ENCODE measurements around the gene OR9G4. TPM values are rescaled to one million over a fixed set of nuclear protein-coding genes. Genes with fewer than 3 reads are reported as not detected.

Gene OR9G4
- total RNA-seq, 2 donors from 2014 or later: not detected

GRCh38 chr11:56700242-56700913 is 48.1 kb downstream of the OR9G4 start:
- H3K27ac ChIP-seq: no peak overlapping the region
- TF ChIP-seq CTCF (IDR thresholded peaks at IDR 0.05): no peak
- H3K27me3 ChIP-seq (replicated peaks; ENCODE audit: insufficient read depth): no peaks in the 10 kb centered on the region
- no peaks in the 10 kb centered on the region for H3K36me3 ChIP-seq
- no peaks in the 10 kb centered on the region for H3K4me1 ChIP-seq (ENCODE audit: control insufficient read depth in 1 of 2, low read depth in 2 of 2)
- ATAC-seq (ENCODE audit: insufficient number of reproducible peaks, low FRiP score, low read depth) (no peak), DNase-seq (ENCODE audit: low spot score) (no peak)
- no peaks in the 10 kb centered on the region for H3K9me3 ChIP-seq
- H3K4me3 ChIP-seq: no peak overlapping the region

DNA sequence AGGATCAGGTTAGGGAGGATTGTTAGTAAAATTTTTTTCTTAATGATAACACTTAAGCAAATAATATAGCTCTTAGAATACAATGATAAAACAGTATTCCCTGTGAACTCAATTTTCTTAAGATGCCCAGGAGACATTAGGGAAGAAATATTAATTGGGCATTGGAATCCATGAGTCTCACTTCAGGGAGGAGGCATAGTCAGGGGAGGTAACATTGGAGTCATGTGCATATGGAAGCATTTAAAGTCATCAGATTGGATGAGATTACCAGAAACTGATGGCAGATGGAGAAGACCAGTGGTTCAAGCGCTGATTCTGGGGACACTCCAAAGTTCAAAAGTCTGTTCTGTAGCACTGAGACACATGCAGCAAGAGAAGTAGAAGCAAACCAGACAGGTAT is 49.7 kb downstream of the OR9G4 start, which contains the start of gene OR9G1:
Gene OR9G1 (plus strand): TSS at position 301 of the 400 bp plus-strand sequence. CDS start 1,293 bp downstream, outside the sequence.
- no peaks in the 10 kb centered on the region for H3K4me1 ChIP-seq (ENCODE audit: control insufficient read depth in 1 of 2, low read depth in 2 of 2)
- no peaks in the 10 kb centered on the region for H3K9me3 ChIP-seq
- no peaks in the 10 kb centered on the region for H3K36me3 ChIP-seq
- H3K4me3 ChIP-seq: no peak within 1 kb of the TSS
- DNase-seq (ENCODE audit: low spot score) (no peak), ATAC-seq (ENCODE audit: insufficient number of reproducible peaks, low FRiP score, low read depth) (no peak)
- H3K27ac ChIP-seq: no peak within 1 kb of the TSS
- no peaks in the 10 kb centered on the region for H3K27me3 ChIP-seq (replicated peaks; ENCODE audit: insufficient read depth)
- TF ChIP-seq CTCF (IDR thresholded peaks at IDR 0.05): no peak

DNA sequence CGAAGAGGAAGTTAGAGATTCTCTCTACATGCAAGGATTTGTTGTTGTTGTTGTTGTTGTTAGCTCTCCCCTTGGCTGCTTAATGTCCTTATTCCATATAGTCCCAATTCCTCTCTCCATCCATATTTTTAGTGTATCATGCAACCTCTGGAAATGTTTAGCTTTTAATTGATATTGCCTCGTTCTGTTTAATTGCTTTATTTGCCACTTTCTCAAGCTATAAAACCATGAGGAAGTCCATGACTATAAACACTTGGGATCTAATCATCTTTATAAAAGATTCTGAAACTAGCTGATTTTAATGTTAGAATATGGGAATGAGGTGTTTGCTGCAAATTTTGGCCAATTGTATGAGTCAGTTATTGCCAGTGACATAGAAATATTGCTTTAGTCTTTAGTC is 55.1 kb downstream of the OR9G4 start:
- Histone ChIP-seq H3K27me3 (replicated peaks; ENCODE audit: insufficient read depth) (no peaks in the 10 kb centered on the region), H3K9me3 (no peaks in the 10 kb centered on the region), H3K4me3 (no peak overlapping the region), H3K36me3 (no peaks in the 10 kb centered on the region), H3K4me1 (ENCODE audit: control insufficient read depth in 1 of 2, low read depth in 2 of 2) (no peaks in the 10 kb centered on the region), H3K27ac (no peak overlapping the region)
- no peak for ATAC-seq (ENCODE audit: insufficient number of reproducible peaks, low FRiP score, low read depth)
- no peak for DNase-seq (ENCODE audit: low spot score)
- no peak for TF ChIP-seq CTCF (IDR thresholded peaks at IDR 0.05)

Other genes with a start within 250 kb of the OR9G4 start
- not detected for gene OR5M11, start 205.4 kb downstream of the OR9G4 start, total RNA-seq
- gene OR5M10, start 171.0 kb downstream of the OR9G4 start, total RNA-seq: not detected
- gene OR5M1, start 133.8 kb downstream of the OR9G4 start, total RNA-seq: not detected
- not detected for gene OR5AP2, start 106.3 kb downstream of the OR9G4 start, total RNA-seq
- gene OR5AR1, start 85.0 kb downstream of the OR9G4 start, total RNA-seq: not detected
- not detected for gene OR9G1, start 49.6 kb downstream of the OR9G4 start, total RNA-seq
- not detected for gene OR5AK2, start 240.2 kb upstream of the OR9G4 start, total RNA-seq

Data from thoracic aorta (tissue), 2 donors.